GM18868 (cell line): Measurements from ENCODE around the gene FRS2.

ENCODE experiments used
- ATAC-seq: cut with Tn5 transposase; IDR thresholded peaks from one replicate; pipeline ENCODE4 v1.9.1; 2021; ENCODE audit warnings: mild to moderate bottlenecking, moderate library complexity; ENCODE audit not compliant: unreplicated experiment

The FRS2 gene

DNA sequence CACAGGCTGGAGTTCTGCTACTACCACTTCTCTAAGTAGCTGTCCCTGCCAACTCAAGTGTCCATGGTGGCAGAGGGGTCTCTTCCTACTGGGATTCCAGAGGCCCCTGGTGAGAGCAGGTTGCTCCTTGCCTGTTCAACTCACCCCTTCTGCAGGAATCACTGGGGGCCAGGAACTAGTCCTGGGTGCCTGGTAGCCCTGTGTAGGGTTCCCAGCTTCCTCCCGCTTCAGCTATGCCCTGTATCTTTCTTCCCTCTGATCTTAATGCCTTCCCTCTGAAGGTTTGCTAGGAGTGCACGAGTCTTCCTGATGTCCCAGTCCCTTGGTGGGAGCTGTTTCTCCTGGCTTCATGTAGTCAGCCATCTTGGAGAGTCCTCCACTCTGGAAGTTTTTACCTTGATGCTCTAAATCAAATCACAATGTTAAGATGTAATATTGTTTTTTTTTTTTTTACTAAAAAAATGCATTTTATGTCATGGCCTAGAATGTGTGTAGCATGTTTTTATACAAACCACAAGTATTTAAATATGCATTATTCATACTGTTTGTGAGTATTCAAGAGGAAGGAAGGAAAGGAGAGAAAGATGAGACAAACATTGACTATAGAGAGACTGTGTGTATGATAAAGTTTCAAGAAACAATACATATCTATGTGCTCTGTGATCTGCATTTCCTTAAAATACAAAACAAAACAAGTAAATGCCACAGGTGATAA lies 54.7 kb downstream of the FRS2 start:
- ATAC-seq, result no peak

DNA sequence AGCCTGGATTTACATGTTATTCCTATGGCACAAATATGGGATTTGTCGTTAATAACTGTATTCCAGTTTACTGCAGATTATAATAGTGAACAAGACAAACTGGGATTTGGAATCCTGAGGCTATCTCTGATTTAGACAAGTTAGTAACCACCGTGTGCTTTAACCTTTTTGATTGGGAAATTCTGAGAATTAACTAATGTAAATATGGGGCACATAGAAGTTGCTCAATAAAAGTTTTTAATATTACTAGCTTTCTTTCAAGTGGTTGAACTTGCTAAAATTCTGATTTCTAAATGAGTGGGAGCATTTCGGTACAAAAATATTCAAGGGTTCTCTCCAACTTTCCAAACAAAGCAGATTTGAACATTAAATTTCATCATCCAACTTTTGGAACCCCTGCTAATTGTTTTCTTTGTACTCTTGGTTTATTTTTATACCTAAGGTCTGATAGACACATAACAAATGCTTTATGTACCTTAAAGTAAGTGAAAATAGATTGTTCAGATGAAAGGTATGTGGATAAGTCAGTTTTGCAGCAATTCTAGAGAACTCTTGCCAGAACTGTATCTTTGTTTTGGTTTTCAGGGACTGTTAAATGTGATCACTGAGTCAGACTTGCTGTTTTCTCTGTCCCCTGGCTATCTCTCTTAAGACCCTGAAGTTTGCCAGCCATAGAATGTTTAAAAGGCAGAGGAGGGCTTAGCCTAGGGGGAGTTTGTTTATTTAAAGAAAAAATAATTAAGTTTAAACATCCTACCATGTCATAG lies 57.5 kb downstream of the FRS2 start:
- no peak for ATAC-seq

DNA sequence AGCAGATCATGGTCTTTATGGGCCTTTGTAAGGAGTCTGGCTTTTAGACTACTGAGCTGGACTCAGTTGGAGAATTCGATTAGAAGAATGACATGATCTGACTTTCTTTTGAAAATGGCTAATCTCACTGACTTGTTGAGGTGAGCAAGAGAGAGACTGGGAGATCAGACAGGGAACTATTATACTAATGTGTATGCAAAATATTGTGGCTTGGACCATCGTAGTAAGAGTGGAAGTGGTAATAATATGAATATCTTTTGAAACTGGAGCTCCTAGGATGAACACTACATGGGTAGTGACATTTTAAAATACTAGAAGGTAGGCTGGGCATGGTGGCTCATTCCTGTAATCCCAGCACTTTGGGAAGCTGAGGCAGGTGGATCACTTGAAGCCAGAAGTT lies 58.8 kb downstream of the FRS2 start:
- ATAC-seq, result no peak

DNA sequence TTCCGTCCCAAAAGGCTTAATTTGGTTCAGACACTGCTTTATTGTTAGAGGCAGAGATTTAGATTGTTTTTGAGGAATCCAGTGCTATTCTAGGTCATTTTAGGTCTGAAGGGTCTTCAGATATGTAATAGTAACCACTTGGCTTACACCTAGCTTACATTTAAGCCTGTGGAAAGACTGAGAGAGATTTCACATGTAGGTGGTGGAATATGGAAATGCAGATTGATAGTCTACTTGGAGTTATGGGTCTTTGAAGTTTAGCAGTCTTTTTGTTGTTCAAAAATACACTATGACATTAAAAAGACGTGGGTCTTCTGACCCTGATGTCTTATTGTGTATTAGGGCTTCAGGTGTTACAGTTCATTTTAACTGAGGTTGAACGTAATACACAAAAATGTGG lies 63.7 kb downstream of the FRS2 start:
- ATAC-seq, result no peak

- peak; percentile 96 for ATAC-seq
Observed at GRCh38 chr12:69534389-69534822, 64.2 kb downstream of the FRS2 start.

DNA sequence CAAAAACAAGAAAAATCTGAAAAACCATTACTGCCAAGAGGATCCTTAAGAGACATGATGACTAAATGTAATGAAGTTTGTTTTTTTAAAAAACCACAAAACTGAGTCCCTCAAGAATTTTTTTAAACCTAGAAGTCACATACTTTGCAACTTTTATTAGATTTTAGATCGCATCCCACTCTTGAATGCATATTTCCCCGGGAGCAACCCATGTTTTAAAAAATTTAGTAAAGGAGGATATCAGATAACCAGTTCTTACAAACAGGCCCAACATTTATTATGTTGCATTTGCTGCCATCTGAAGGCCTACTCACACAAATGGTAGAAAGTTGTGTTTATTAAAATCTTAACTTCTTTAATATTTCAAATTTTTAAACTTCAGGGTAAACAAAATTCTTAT lies 70.8 kb downstream of the FRS2 start:
- no peak for ATAC-seq

GRCh38 chr12:69544087-69544486 lies 73.9 kb downstream of the FRS2 start:
- no peak for ATAC-seq

DNA sequence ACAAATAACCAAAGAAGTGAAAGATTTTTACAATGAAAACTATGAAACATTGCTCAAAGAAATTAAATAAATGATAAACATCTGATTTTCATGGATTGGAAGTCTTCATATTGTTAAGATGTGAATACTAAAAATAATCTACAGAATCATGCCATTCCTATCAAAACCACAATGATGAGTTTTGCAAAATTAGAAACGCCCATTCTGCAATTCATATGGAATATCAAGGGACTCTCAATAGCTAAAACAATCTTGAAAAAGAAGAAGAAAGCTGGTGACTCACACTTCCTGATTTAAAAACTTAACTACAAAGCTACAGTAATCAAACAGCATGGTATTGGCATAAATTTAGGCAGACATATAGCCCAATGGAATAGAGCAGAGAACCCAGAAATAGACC lies 74.9 kb downstream of the FRS2 start:
- no peak for ATAC-seq

- no peak for ATAC-seq
Observed at GRCh38 chr12:69546693-69547438, 76.7 kb downstream of the FRS2 start.

DNA sequence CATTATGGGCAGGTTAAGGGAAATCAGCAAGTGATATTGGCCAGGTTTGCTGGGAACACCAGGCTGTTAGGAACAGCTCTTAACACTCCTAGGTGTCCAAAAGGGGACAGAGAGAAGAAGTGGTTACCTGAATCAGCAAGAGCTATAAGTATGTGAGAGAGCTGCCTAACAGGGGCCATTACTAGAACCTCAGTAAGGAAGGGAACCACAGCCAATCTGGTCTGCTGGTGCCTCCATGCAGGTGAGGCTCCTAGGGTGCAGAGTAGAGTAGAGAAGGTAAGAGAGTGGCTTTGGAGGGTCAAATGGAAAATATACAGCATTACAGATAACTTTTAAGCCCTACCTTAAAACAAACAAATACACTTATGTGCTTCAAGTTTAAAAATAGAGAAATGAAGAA lies 78.5 kb downstream of the FRS2 start:
- ATAC-seq, result no peak

GRCh38 chr12:69550569-69551350 lies 80.6 kb downstream of the FRS2 start:
- no peak for ATAC-seq

- ATAC-seq, result no peak
Observed at GRCh38 chr12:69553628-69554248, 83.5 kb downstream of the FRS2 start.

- no peak for ATAC-seq
Observed at GRCh38 chr12:69555461-69555860, 85.3 kb downstream of the FRS2 start.

DNA sequence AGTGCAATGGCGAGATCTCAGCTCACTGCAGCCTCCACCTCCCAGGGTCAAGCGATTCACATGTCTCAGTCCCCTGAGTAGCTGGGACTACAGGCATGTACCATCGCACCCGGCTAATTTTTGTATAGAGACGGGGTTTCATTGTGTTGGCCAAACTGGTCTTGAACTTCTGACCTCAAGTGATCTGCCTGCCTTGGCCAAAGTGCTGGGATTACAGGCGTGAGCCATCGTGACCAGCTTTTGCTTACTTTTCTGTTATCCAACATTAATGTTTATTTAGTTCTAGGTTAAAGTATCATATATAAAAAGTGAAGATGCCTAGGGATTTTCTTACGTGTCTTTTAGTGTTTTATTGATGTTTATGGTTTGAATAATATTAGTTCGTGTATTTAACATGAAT lies 86.2 kb downstream of the FRS2 start:
- no peak for ATAC-seq

GRCh38 chr12:69563166-69563762 lies 93.1 kb downstream of the FRS2 start:
- ATAC-seq, result no peak

GRCh38 chr12:69566603-69567002 lies 96.4 kb downstream of the FRS2 start:
- ATAC-seq, result no peak

DNA sequence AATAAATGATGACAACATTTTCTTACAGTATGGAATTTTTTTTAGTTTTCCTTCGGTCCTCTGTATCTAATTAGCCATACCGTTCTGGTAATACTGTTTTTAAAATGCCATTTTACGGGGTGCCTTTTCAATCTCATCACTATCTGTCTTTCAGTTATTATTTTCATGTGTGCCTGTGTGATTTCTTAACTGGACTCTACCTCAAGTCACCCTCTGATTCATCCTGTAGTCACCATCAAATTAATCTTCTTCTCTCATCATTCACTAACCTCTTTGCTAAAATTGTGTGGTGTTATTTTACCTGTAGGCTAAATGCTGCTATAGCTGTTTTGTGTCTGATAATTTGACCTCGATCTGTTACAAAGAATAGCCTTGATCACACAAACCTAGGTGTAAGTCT lies 99.0 kb downstream of the FRS2 start:
- no peak for ATAC-seq

GRCh38 chr12:69570000-69570516 lies 99.9 kb downstream of the FRS2 start:
- no peak for ATAC-seq

DNA sequence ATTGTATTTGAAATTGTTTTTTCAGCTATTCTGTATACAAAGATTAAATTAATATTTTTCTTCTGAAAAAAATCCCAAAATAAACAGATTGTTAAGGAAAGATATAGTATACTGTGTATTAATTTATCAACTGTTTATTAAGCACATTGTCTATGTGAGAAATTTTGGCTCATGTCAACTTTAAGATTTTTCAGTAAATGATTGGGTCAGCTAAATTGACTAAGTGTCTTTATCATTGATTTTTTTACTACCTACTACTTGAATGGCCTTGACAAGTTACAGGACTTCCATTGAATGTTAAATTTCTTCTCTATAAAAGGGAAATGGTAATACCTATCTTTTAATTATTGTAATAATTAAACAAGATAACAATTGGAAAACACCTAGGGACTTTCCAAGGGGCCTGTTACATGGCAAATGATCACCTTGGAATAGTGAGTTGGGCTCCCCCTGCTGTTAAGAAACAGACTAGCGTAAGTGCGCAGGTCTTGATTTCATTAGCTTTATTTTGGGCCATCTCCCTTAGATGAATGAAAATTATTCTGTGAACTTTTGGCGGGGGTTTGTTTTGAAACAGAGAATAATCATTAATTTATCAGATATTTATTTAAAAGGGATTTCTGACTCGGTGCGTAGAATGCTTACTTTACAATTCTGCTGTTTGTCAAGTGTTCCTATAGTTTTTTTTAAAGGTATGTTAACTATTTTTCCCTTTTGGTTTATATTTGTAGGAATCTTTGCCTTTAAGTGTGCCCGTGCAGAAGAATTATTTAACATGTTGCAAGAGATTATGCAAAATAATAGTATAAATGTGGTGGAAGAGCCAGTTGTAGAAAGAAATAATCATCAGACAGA lies 100.6 kb downstream of the FRS2 start:
- ATAC-seq, result peak; percentile 88
